HFFc6 (cell line): ENCODE data around the gene SLC9A4. TPM values are rescaled to one million over a fixed set of nuclear protein-coding genes. Genes with fewer than 3 reads are reported as not detected.

ENCODE experiments used
- DNase-seq: peaks from one replicate; pipeline ENCODE4 v3.0.0-alpha.2; 2018
- H3K27ac Mint-ChIP-seq: 2 replicates; pipeline ENCODE4 v1.8.0; 2020; ENCODE audit warnings: mild to moderate bottlenecking, mixed read lengths
- H3K27me3 Mint-ChIP-seq: 2 replicates; pipeline ENCODE4 v1.8.0; 2021; ENCODE audit warnings: mild to moderate bottlenecking, moderate library complexity, mixed read lengths; ENCODE audit not compliant: insufficient read depth
- H3K36me3 Mint-ChIP-seq: 2 replicates; pipeline ENCODE4 v1.8.0; 2021; ENCODE audit warnings: low read depth, mixed read lengths
- H3K4me1 Mint-ChIP-seq: 2 replicates; pipeline ENCODE4 v1.8.0; 2020; ENCODE audit warnings: low read depth, mixed read lengths
- H3K4me3 Mint-ChIP-seq: 2 replicates; pipeline ENCODE4 v1.8.0; 2020; ENCODE audit warnings: mild to moderate bottlenecking, moderate library complexity, mixed read lengths
- H3K9me3 Mint-ChIP-seq: 2 replicates; pipeline ENCODE4 v1.8.0; 2020; ENCODE audit warnings: mild to moderate bottlenecking, mixed read lengths
- CTCF ChIP-seq: fragments of 200-600 bp; sonication (generic); IDR thresholded peaks from 2 replicates; pipeline ENCODE4 v1.5.0; 2021; ENCODE audit warnings: antibody characterized with exemption, mild to moderate bottlenecking
- microRNA-seq: library from miRNA; unstranded; fragments of <30 nt; microRNA quantifications from one replicate; pipeline ENCODE4, GENCODE V29; 2019
- total RNA-seq, 6 experiments: library from RNA; stranded (reverse); fragmentation: NEBNext Ultra II Directional; extraction: Animal tissue kit (Norgen Biotek cat#: 25700); gene quantifications; 2 replicates in 1 of 6; 3 replicates in 5 of 6; pipeline ENCODE4 v1.2.3, GENCODE V29; 2021

SLC9A4 gene
- total RNA-seq, 6 experiments from 2014 or later: 0.05 TPM; not detected in 5

GRCh38 chr2:102578376-102578775 is 105.3 kb downstream of the SLC9A4 start:
- Mint-ChIP-seq H3K4me3 (no peak overlapping the region), H3K27me3 (no peaks in the 10 kb centered on the region), H3K27ac (no peak overlapping the region), H3K9me3 (no peaks in the 10 kb centered on the region), H3K4me1 (no peaks in the 10 kb centered on the region), H3K36me3 (no peaks in the 10 kb centered on the region)
- no peak for TF ChIP-seq CTCF
- DNase-seq: no peak

- 0 out of 2 replicates have a peak overlapping the region, but pooled peaks have one; percentile 11 for H3K4me3 Mint-ChIP-seq
These were observed 108.9 kb downstream of the SLC9A4 start for GRCh38 chr2:102581911-102582310.

GRCh38 chr2:102582845-102583244 is 109.8 kb downstream of the SLC9A4 start:
- H3K27me3 Mint-ChIP-seq: peaks cover 3% of the 10 kb centered on the region; the same call in 1 of the 2 replicates
- TF ChIP-seq CTCF: no peak
- no peaks in the 10 kb centered on the region for H3K9me3 Mint-ChIP-seq

More at GRCh38 chr2:102581911-102582310, 108.9 kb downstream of the SLC9A4 start:
- no peaks in the 10 kb centered on the region for H3K9me3 Mint-ChIP-seq
- no peak for TF ChIP-seq CTCF
- peaks cover 3% of the 10 kb centered on the region; the same call in 1 of the 2 replicates for H3K27me3 Mint-ChIP-seq
- DNase-seq: no peak
- no peaks in the 10 kb centered on the region for H3K4me1 Mint-ChIP-seq
- no peak overlapping the region for H3K27ac Mint-ChIP-seq
- H3K36me3 Mint-ChIP-seq: no peaks in the 10 kb centered on the region

More at GRCh38 chr2:102582845-102583244, 109.8 kb downstream of the SLC9A4 start:
- Mint-ChIP-seq H3K27ac (no peak overlapping the region), H3K4me3 (no peak overlapping the region), H3K4me1 (no peaks in the 10 kb centered on the region), H3K36me3 (no peaks in the 10 kb centered on the region)
- DNase-seq: no peak

Small RNAs within 50 kb of the gene (microRNA-seq; reads per million reads assigned to microRNA genes)
- gene MIR4772: not detected

Other genes starting within 250 kb of the SLC9A4 start
- gene IL1RL1, start 161.7 kb upstream of the SLC9A4 start, total RNA-seq: not detected
- not detected for gene IL18R1, start 117.4 kb upstream of the SLC9A4 start, total RNA-seq
- not detected for gene IL18RAP, start 50.1 kb upstream of the SLC9A4 start, total RNA-seq
- gene SLC9A2, start 146.3 kb downstream of the SLC9A4 start, total RNA-seq: not detected